GM18519 (cell line): ENCODE data around the gene BCKDK.
"Not testable (repeated sequence)": the region's sequence is repeated elsewhere in the genome, so short reads cannot be mapped to it uniquely, and the experiment has no call there.

Experiments used
- ATAC-seq: cut with Tn5 transposase; IDR thresholded peaks from one replicate; pipeline ENCODE4 v1.9.1; 2021; ENCODE audit warnings: mild to moderate bottlenecking, moderate library complexity; ENCODE audit not compliant: unreplicated experiment, low FRiP score

The BCKDK gene

DNA sequence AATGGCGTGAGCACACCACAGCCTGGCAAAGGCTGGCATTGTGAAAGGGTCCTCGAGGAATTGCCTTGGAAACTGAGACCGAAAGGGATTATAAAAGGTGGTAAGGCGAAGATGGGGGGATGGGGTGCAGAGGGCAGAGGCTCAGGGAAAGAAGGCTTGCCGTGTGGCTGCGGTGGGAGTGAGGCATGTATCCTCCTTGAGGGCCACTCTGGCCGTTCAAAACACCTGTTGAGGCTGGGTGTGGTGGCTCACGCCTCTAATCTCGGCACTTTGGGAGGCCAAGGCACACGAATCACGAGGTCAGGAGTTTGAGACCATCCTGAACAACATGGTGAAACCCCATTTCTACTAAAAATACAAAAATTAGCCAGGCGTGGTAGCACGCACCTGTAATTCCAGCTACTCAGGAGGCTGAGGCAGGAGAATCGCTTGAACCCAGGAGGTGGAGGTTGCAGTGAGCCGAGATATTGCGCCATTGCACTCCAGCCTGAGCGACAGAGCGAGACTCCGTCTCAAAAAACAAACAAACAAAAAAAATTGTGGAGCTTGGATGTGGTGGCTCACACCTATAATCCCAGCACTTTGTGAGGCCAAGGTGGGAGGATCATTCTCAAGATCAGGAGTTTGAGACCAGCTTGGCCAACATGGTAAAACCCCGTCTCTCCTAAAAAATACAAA is 28.8 kb downstream of the BCKDK start:
- not testable (repeated sequence) for ATAC-seq

DNA sequence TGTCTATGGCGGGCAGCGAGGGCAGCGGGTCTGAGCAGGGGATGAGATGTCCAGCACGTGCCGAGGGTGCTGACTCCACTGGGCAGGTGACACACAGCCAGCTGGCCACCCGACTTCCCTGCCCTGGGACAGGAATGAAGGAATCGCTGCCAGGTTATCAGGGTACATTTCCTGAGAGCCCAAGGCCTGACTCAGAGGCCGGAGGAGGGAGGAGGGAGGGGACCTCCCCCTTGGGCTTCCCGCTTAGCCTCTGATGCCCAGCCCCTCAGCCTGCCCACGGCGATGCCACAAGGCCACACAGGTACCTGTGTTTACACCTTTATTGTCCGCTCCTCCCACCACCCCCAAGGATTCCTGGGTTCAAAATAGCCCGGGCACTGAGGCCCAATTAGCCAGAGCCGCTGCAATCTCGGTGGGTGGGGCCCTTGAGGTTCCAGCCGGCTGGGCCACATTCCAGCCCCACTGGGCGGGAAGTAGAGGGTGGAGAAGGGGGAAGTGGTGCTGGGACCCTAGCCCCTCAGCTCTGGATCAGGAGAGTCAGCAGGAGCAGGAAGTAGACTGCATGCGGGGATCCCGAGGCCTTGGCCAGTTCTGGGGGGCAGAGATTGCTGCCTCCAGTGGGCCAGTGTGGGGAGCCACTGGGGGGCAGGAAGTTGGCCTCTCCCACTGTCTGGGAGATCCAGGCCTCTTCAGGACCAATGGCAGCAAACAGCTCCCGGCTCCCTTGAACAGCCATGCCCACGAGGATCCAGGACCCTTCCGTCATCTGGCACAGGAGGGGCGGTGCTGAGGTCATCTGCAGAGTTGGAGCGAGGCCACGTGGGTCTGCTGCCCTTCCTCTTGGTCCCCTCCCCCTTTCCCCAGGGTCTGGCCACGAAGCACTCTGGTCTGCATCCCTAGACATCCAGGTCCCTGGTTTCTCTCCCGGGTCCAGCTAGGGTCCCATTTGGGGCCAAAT is 30.7 kb downstream of the BCKDK start:
- ATAC-seq, result no peak

DNA sequence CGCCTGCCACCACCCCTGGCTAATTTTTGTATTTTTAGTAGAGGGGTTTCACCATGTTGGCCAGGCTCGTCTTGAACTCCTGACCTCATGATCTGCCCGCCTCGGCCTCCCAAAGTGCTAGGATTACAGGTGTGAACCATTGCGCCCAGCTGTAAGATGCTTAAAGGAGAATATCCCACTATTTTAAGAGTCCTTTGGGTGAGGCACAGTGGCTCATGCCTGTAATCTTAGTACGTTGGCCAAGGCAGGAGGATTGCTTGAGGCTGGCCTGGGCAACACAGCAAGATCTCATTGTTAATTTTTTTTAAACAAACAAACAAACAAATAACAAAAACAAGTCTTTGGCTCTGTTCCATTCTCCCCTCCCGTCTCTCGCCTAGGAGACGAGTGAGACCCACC is 32.9 kb downstream of the BCKDK start:
- not testable (repeated sequence) for ATAC-seq

DNA sequence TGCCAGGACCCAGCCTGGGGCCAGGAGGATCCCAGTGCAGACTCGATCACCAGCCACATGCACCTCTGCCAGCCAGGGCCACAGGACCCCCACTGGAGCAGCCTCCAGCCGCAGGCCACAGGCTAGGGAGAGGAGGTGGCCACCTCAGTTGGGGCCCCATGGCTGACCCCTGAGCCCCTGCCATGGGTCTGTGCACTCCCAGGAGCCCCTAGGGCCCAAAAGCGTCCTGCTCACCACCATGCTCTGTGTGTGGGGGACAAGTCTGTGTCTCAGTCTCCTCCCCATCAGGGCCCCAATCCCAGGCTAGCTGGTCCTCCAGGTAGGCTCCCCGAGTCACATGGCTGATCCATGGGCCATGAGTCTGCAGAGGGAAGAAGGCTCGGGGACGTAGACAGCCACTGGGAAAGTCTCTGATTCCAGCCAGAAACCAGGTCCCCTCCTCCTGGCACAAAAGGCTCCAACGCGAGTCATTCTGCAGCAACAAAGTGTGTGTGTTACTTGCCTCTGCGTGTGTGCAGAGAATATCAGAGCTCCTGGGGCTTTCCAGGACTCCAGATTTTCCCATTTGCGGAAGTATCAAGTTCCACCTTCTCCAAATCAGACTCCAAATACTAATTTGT is 33.4 kb downstream of the BCKDK start:
- ATAC-seq, result no peak

DNA sequence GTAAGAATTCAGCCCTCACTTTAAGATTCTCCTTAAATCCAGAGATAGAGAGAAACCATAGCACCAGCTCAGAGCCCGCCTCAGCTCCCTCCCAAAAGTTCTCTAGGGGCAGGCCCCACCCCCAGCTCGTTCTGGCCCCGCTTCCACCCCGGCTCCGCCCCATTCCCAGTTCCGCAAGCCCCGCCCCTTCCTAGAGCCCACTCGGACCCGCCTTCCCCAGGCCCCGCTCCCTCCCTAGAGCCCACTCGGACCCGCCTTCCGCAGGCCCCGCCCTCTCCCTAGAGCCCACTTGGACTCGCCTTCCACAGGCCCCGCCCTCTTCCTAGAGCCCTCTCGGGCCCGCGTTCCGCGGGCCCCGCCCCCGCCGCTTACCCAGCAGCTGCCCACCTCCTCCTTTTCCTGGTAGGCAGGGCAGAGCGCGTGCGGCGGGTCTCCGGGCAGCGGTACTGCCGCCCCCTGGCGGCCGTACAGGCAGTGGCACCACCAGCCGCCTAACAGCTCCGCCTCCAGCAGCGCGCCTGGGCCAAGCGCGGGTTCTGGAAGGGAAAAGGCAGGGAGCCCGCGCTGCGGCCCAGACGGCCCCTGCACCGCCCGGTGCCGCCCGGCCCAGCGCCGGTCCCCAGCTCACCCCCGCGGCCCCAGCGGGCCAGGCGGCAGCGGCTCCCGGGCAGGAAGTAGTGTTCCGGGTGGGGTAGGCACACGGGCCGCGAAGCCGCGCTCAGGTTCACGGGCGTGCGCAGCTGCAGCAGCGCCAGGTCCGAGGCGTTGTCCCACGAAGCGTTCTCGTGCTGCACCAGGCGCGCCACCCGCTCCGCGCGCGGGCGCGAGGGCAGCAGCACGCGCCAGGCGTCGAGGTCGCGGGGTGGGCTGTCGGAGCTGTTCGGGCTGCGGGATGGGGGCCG is 34.2 kb downstream of the BCKDK start:
- peak; percentile 66 for ATAC-seq

DNA sequence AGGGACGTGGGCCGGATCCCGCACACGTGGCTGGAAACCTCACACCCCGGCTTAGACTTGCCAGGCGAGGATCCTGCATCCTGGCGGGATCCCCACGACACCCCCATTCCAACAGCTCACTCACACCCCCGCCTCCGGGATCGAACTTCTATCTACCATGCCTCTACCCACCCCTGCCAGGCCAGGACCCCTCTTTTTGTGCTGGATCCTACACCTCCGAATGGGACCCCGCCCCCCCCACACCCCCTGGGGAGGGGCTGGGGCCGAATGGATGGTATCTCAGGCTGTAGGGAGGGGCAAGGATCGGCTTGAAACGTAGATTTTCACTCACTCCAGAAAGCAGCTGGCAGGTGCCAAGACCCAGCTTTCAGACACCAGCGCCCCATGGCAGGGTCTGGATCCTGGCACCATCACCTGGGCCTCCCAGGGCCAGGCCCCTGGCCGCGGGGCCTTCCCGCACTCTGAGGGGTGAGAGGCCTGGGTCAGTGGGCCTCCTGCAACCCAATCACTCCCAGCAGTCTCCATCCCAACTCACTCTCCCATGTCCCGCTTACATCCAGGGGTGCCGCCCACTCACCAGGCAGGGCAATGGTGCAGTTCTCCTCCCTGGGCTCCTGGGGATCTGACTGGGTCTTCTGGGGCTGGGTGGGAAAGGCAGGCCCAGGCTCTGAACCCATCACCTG is 35.0 kb downstream of the BCKDK start:
- no peak for ATAC-seq

DNA sequence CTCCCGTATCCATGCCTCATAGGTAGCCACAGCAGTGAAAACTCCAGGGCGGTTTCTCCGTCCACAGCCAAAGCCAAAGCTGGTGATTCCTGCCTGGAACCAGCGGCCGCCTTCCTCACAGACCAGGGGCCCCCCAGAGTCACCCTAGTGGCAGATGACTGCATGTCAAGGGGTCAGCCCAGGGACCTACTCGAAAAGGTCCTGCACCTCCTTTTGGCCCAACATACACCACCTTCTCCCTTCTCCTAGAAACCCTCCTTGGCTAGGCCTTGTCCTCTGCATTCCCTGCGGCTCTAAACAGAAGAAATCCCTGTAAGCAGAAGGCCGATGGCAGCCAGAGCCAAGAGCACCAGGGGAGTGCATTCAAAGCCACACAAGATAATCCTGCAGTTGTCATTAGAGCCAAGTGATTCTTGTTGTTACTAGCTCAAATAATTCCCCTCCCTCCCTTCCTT is 35.5 kb downstream of the BCKDK start:
- no peak for ATAC-seq

DNA sequence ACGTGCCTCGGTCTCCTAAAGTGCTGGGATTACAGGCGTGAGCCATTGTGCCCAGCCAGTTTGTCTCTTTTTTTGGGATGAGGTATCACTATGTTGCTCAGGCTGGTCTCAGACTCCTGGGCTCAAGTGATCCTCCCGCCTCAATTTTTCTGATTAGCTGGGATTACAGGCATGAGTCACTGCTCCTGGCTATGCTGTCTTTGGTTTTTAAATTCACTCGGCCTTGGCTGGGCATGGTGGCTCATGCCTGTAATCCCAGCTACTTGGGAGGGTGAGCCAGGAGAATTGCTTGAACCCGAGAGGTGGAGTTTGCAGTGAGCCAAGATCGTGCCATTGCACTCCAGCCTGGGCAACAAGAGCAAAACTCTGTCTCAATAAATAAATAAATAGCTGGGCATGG is 36.2 kb downstream of the BCKDK start:
- not testable (repeated sequence) for ATAC-seq

DNA sequence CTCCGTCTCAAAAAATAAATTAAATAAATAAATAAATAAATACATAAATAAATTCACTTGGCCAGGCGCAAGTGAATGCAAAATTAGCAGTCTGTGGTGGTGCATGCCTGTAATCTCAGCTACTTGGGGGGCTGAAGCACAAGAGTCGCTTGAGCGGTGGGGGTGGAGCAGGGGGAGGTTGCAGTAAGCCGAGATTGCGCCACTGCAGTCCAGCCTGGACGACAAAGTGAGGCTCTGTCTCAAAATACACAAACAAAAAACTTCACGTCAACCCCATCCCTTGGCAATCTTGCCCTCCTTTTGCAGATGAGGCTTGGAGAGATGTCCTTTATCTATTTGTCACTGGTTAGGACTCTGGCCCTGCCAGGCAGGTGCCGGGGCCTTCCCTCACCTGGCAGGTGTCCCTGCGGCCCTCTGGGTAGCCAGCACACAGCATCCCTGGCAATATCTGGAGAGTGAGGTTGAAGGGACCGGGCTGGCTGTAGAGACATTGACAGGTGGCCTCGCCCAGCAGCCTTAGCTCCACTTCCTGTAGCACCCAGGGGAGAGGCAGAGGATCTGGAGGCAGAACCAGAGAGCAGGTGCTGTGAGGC is 37.3 kb downstream of the BCKDK start:
- no peak for ATAC-seq

DNA sequence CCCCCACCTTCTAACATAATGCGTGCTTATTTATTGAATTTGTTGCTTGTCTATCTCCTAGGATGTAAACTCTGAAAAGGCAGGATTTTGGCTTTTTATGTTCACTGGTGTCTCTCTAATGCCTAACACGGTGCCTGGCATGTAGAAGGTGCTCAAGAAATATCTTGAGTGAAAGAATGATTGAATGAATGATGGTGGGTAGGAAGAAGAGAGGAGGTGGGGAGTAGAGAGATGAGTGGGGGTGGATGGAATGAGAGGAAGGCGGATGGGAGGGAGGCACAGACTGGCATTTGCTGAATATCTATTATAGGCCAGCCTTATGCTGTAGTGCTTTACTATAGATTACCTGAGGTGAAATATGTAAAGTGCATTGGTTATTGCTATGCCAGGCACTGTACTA is 39.4 kb downstream of the BCKDK start:
- no peak for ATAC-seq

DNA sequence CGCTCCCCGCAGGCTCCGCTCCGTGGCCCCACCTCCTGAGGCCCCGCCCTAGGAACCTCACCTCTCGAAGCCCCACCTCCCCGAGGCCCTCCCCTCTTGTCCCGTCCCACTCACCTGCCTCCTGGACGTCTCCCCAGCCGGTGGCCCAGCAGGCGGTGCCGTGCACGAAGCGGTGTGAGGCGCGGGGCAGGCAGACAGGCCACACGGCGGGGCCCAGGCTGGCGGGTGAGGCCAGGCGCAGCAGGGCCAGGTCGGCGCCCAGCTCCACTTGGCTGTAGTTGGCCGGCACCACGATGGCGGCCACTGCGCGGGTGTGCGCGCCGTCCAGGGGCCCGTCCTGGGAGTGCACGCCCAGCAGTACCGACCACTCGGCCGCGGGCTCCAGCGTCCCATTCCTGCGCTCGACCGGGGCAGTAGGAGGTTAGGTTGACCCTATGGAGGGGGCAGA is 40.1 kb downstream of the BCKDK start:
- no peak for ATAC-seq

DNA sequence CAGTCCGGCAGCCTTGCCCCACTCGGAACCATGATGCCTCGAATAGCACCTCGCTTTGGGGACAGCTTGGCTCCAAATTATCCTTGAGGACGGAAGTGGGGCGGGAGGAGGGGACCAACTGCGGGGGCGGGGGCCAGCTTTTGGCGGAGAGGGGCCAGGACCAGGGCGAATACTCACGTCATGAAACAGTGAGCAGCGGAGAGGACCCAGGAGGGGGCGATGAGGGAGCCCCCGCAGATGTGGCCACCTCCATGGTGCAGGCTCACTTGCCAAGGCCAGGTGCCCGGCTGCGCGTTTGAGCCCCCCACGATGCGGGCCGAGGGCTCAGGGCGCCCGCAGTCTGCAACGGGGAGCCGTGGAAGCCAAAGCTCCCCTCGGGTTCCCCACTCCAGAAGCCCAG is 40.7 kb downstream of the BCKDK start:
- ATAC-seq, result no peak

DNA sequence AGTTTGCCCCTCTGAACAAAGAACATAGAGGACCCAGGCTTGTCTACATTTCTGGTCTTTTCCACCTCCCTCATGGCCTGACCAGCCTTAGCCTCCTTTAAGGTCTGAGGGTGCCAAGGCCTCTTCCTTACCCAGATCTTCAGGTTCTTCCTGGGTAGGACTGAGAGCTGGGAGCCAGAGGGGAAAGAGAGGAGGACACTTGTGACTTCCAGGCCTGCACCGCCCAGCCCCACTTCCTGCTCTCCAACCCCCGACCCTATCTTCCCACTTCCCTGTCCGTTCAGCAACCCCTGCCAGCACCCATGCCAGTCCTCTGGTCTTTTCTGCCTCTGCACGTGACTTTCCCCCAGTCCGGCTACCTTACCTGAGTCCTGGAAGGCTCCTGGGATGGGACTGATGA is 41.1 kb downstream of the BCKDK start:
- no peak for ATAC-seq

DNA sequence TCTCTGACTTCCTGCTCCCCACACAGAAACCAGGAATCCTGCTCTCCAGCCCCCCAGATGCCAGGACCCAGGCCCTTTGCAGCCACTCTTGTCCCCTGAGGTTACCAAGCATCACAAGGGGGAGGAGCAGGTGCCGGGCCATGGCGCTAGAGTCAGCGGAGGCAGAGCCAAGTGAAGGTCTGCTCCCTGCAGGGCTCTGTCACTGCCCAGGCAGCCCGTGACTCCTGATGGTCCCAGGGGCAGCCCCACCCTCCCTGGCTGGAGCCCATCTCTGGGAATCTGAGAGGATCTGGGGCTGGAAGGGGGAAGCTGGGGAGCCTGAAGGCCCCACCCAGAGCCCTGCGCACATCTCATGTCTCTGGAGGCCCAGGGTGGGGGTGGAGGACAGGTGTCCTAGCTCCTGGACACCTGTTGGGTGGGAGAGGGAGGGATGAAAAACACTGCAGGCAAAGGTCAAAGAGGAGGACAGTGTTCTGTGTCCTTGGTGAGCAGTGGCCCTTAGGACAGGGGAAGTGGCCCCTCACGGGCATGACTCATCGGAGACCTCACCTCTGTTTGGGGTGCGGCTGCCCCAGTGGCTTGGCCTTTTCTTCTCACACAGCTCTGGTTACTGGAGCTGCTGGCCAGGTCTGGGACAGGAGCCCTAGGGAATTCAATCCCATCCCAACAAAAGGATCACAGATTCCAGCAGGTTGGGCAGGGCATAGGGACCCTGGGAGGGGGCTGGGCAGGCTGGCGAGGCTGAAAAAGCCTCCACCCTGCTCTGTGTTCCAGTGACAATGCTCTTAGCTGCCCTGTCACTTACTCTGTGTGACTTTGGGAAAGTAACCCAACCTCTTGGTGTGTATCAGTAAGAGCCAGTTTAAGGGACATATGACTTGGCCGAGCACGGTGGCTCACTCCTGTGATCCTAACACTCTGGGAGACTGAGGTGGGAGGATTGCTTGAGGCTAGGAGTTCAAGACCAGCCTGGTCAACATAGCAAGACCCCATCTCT is 42.0 kb downstream of the BCKDK start, which contains the start of gene PRSS36:
PRSS36 (minus strand) TSS at position 173 of the 997 bp plus-strand sequence; CDS start at position 142, 31 bp downstream.
- no peak for ATAC-seq

DNA sequence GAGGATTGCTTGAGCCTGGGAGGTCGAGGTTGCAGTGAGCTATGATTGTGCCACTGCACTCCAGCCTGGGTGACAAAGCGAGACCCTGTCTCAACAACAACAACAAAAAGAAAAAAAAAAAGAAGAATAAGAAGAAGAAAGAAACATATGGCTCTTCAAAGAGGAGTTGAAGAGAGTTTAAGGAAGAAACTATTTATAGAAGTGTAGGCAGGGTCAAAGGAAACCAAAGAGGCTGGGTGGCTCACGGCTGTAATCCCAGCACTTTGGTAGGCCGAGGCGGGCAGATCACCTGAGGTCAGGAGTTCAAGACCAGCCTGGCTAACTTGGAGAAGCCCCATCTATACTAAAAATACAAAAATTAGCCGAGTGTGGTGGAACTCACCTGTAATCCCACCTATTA is 42.8 kb downstream of the BCKDK start:
- ATAC-seq, result not testable (repeated sequence)

DNA sequence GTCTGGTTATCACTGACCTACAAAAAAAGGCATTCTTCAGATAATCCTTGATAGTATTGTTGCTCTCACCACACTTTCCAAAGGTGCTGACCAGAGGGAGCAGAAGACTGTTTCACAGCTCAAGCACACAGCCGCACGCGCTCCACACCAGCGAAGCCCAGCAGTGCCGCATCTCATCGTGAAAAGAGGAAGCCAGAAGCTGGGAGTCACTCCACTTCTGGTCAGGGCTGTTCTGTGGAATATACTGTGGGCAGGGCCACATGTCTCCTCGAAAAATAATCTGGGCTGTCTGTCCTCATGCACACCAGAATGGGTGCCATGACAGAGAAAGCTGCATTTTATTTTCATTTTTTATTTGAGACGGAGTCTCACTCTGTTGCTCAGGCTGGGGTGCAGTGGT is 49.0 kb downstream of the BCKDK start:
- no peak for ATAC-seq
